Measurements from ENCODE around the gene MED7.

MED7 gene

DNA sequence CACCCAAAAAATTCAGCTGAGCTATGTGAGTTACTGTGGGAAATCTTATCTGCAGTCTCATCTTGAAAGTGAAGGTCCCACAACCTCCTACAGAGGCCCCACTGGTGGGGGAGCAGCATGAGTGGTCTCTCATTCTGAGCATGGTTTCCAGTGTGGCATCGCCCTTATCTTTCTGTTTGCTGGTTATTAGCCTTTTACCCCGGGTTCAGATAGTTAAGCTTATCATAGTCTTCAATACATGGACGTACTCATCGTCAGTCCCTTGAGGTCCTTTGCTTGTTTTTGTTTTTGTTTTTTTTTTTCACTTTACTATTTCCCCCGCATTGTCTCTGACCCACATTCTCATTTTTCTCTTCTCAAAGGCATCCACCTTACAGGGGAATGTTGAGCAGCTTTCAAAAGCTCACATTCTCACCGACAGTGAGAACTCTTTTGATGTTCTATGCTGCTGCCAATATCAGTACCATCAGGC lies 26.1 kb downstream of the MED7 start:
- no peak for DNase-seq
- peaks cover 6% of the 10 kb centered on the region for H3K9me3 ChIP-seq (ENCODE audit: severe bottlenecking)
- no peaks in the 10 kb centered on the region for H3K27me3 ChIP-seq (ENCODE audit: insufficient read depth, low read depth, severe bottlenecking)
- no peak overlapping the region for H3K27ac ChIP-seq
- H3K36me3 ChIP-seq, result no peaks in the 10 kb centered on the region
- H3K4me3 ChIP-seq (ENCODE audit: low read depth, low read length), result no peak overlapping the region
- TF ChIP-seq, protein P1, sequence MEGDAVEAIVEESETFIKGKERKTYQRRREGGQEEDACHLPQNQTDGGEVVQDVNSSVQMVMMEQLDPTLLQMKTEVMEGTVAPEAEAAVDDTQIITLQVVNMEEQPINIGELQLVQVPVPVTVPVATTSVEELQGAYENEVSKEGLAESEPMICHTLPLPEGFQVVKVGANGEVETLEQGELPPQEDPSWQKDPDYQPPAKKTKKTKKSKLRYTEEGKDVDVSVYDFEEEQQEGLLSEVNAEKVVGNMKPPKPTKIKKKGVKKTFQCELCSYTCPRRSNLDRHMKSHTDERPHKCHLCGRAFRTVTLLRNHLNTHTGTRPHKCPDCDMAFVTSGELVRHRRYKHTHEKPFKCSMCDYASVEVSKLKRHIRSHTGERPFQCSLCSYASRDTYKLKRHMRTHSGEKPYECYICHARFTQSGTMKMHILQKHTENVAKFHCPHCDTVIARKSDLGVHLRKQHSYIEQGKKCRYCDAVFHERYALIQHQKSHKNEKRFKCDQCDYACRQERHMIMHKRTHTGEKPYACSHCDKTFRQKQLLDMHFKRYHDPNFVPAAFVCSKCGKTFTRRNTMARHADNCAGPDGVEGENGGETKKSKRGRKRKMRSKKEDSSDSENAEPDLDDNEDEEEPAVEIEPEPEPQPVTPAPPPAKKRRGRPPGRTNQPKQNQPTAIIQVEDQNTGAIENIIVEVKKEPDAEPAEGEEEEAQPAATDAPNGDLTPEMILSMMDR (IDR thresholded peaks at IDR 0.05; ENCODE audit: low read depth, low read length), result no peak

DNA sequence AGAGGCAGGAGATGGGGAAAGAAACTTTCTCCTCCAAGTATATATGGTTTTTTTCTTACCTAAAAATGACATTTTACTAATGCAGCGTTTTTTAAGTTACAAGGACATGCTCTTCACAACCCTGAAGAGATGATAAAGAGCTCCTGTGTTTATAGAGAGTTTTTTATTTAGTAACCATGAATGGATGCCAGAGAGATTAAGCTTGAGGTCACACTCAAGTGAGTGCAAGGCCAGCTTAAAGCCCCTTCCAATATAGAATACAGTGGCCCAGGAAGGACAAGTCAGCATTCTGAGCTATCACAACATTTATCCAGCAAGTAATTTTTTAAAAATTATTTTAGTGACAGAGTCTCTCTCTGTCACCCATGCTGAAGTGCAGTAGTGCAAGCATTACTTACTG lies 27.2 kb downstream of the MED7 start:
- TF ChIP-seq, protein P1 (IDR thresholded peaks at IDR 0.05; ENCODE audit: low read depth, low read length), result no peak

DNA sequence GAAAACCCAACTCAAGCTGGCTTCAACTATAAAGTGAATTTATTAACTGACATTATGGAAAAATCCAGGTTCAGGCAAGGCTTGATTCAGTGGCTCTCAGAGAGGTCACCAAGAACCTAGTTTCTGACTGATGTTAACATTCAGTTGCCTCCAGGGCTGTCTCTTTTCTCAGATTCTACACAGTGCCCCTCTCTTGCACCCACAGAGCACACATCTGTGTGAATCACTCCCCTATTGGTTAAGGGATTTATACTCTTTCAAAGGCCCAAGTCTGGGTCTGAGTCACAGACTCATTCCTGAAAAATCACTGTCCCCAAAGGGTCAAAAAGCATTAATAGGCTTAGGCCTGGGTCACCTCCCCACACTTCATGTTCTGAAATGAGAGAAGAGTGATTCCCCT lies 27.7 kb downstream of the MED7 start:
- Histone ChIP-seq H3K36me3 (no peaks in the 10 kb centered on the region), H3K27me3 (ENCODE audit: insufficient read depth, low read depth, severe bottlenecking) (no peaks in the 10 kb centered on the region), H3K27ac (no peak overlapping the region), H3K9me3 (ENCODE audit: severe bottlenecking) (no peaks in the 10 kb centered on the region), H3K4me3 (ENCODE audit: low read depth, low read length) (no peak overlapping the region)
- no peak for DNase-seq
- TF ChIP-seq, protein P1 (IDR thresholded peaks at IDR 0.05; ENCODE audit: low read depth, low read length), result no peak

More for the DNA sequence above, 27.2 kb downstream of the MED7 start:
- Histone ChIP-seq H3K9me3 (ENCODE audit: severe bottlenecking) (peaks cover under 1% of the 10 kb centered on the region), H3K27ac (no peak overlapping the region), H3K4me3 (ENCODE audit: low read depth, low read length) (no peak overlapping the region), H3K27me3 (ENCODE audit: insufficient read depth, low read depth, severe bottlenecking) (no peaks in the 10 kb centered on the region), H3K36me3 (no peaks in the 10 kb centered on the region)
- no peak for DNase-seq

DNA sequence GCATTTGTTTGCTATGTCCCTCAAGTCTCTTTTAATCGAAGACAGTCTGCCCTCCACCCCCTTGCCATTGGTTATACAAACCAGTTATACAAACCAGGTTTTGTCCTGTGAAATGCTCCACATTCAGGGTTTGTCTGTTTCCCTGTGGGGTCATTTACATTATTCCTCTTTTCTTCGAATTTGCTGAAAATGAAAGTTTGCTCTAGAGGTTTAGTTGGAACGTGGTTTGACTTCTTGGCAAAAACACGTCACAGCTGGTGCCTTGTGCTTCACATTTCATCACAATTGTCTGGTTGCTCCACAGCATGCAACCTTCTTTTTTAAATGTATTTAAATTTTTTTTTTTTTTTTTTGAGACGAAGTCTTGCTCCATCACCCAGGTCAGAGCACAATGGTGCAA lies 29.7 kb downstream of the MED7 start:
- DNase-seq, result no peak
- H3K27me3 ChIP-seq (ENCODE audit: insufficient read depth, low read depth, severe bottlenecking), result no peaks in the 10 kb centered on the region
- H3K27ac ChIP-seq, result no peak overlapping the region
- no peak overlapping the region for H3K4me3 ChIP-seq (ENCODE audit: low read depth, low read length)
- TF ChIP-seq, protein P1 (IDR thresholded peaks at IDR 0.05; ENCODE audit: low read depth, low read length), result no peak
- H3K9me3 ChIP-seq (ENCODE audit: severe bottlenecking), result no peaks in the 10 kb centered on the region
- H3K36me3 ChIP-seq, result no peaks in the 10 kb centered on the region

DNA sequence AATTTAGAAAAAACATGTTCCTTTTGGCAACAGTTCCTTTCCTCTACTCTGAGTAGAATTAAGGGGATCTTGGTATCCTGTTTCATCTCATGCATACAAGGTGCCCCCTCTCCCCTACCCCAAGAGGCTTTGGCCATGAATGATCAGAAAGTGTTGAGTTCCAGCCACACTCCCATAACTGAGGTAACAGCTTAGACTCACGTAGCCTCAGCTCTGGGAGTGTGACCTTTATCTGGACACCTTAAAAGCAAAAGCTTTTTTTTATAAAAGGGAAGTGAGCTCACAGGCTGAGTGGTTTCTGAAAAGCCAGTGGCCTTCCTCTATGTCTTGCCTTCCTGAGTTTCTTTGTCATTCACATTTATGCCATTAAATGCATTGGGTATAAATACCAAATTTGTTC lies 32.9 kb downstream of the MED7 start:
- TF ChIP-seq, protein P1 (IDR thresholded peaks at IDR 0.05; ENCODE audit: low read depth, low read length), result no peak
- Histone ChIP-seq H3K9me3 (ENCODE audit: severe bottlenecking) (no peaks in the 10 kb centered on the region), H3K27me3 (ENCODE audit: insufficient read depth, low read depth, severe bottlenecking) (no peaks in the 10 kb centered on the region), H3K36me3 (no peaks in the 10 kb centered on the region), H3K4me3 (ENCODE audit: low read depth, low read length) (no peak overlapping the region), H3K27ac (no peak overlapping the region)
- no peak for DNase-seq

DNA sequence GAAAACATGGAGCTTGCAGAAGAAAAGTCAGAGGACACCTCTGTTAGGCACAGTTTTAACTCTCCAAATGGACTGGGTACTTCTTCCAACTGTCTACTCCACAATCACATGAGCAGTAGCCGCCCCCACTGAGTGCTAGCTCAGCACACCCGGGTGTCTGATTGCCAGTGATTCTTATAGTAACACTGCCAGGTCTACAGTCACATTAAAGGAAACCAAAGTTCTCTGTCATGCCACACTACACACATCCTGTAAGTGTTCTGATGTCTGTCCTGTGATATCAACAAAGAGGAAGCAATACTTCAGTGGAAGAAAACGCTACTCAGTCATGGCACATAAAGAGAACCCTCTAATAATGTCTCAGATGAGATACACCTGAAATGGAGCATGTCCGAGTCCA lies 33.7 kb downstream of the MED7 start, which contains the start of gene HAVCR2:
TSS of gene HAVCR2 (minus strand) at position 69 of the 400 bp plus-strand sequence. CDS start at position 8, 61 bp downstream.
- Histone ChIP-seq H3K4me3 (ENCODE audit: low read depth, low read length) (no peak within 1 kb of the TSS), H3K36me3 (no peaks in the 10 kb centered on the region), H3K9me3 (ENCODE audit: severe bottlenecking) (no peaks in the 10 kb centered on the region), H3K27ac (no peak within 1 kb of the TSS), H3K27me3 (ENCODE audit: insufficient read depth, low read depth, severe bottlenecking) (no peaks in the 10 kb centered on the region)
- no peak for DNase-seq
- TF ChIP-seq, protein P1 (IDR thresholded peaks at IDR 0.05; ENCODE audit: low read depth, low read length), result no peak

Data from WERI-Rb-1 (cell line).